Measurements from ENCODE around the gene AIF1L.

GRCh38 chr9:131149688-131150053 is 53.3 kb downstream of the AIF1L start:
- TF ChIP-seq EZH2 (IDR thresholded peaks at IDR 0.05; ENCODE audit: insufficient read depth, poor library complexity, severe bottlenecking) (no peak), EZH2phosphoT487 (IDR thresholded peaks at IDR 0.05; ENCODE audit: insufficient read depth, low read depth) (no peak)
